Endothelial cell of umbilical vein (primary cell): ENCODE measurements around the gene EGLN1. TPM values are rescaled to one million over a fixed set of nuclear protein-coding genes. Genes with fewer than 3 reads are reported as not detected.

Experiments used
- BruUV-seq: library from RNA; stranded (reverse); fragments of 400-500 nt; replicated peaks from 2 replicates; lab custom pipeline; 2021; lab: Mats Ljungman, UMichigan
- CTCF ChIA-PET: fragments of 300-600, 350-600 bp; sonication (Branson Sonifier 250); formaldehyde crosslinking; loops from one replicate; lab custom pipeline; 2021; ENCODE audit warnings: antibody characterized with exemption, inconsistent platforms; lab: Charles Lee
- POLR2A ChIA-PET: fragments of 300-600, 350-600 bp; sonication (Branson Sonifier 250); formaldehyde crosslinking; loops from one replicate; lab custom pipeline; 2021; ENCODE audit warnings: antibody characterized with exemption, inconsistent platforms; lab: Charles Lee
- DNase-seq: peaks from one replicate; pipeline ENCODE4 v3.0.0-alpha.2; 2011; ENCODE audit warnings: low read depth, low spot score
- FAIRE-seq: peaks from 2 replicates; lab custom pipeline; 2011; peaks lifted over from hg19 to GRCh38; lab: Jason Lieb, UNC
- H2AFZ ChIP-seq: 2 replicates; pipeline ENCODE4 v1.6.0; 2012; ENCODE audit warnings: low read depth, low read length, control low read depth, inconsistent platforms
- H3K27ac ChIP-seq: 2 replicates; pipeline ENCODE4 v1.5.1; 2011; ENCODE audit warnings: low read depth, mild to moderate bottlenecking, control low read depth, low read length, moderate library complexity; ENCODE audit not compliant: insufficient read depth
- H3K27me3 ChIP-seq, 2 experiments: 2 replicates each; pipeline versions ENCODE4 v1.6.0 to v1.6.1; 2011; ENCODE audit warnings: low read length in 2 of 2, mixed read lengths in 1 of 2; ENCODE audit not compliant: control insufficient read depth in 2 of 2, insufficient read depth in 2 of 2
- H3K36me3 ChIP-seq, 2 experiments: 2 replicates in 1 of 2; 3 replicates in 1 of 2; pipeline ENCODE4 v1.5.1; 2011; ENCODE audit warnings: low read length in 2 of 2, mild to moderate bottlenecking in 1 of 2, moderate library complexity in 1 of 2; ENCODE audit not compliant: control insufficient read depth in 2 of 2, insufficient read depth in 2 of 2; ENCODE audit errors: extremely low read depth in 1 of 2
- H3K4me1 ChIP-seq: 3 replicates; pipeline ENCODE4 v1.5.1; 2011; ENCODE audit warnings: mild to moderate bottlenecking, low read length; ENCODE audit not compliant: control insufficient read depth, insufficient read depth; ENCODE audit errors: extremely low read depth
- H3K4me2 ChIP-seq: 2 replicates; pipeline ENCODE4 v1.6.1; 2011; ENCODE audit warnings: low read length, control low read depth, mixed read lengths; ENCODE audit not compliant: insufficient read depth
- H3K4me3 ChIP-seq, 3 experiments: fragments of 200-600 bp in 1 of 3; sonication (generic), shearing (Covaris generic) in 1 of 3; replicated peaks in 1 of 3; 2 replicates each; pipeline ENCODE4 v1.5.1; 2011 to 2016; ENCODE audit warnings: control low read depth in 3 of 3, low read length in 3 of 3, mild to moderate bottlenecking in 2 of 3, inconsistent platforms in 1 of 3, low read depth in 1 of 3, moderate library complexity in 1 of 3; ENCODE audit not compliant: insufficient read depth in 1 of 3
- H3K79me2 ChIP-seq: 2 replicates; pipeline ENCODE4 v1.6.0; 2012; ENCODE audit warnings: low read length, inconsistent platforms; ENCODE audit not compliant: control insufficient read depth, insufficient read depth
- H3K9ac ChIP-seq: replicated peaks from 2 replicates; pipeline ENCODE3; 2011; ENCODE audit warnings: low read length, control low read depth; ENCODE audit not compliant: insufficient read depth; ENCODE audit errors: extremely low read depth
- H3K9me1 ChIP-seq: replicated peaks from 3 replicates; pipeline ENCODE4 v1.6.0; 2011; ENCODE audit warnings: mild to moderate bottlenecking, low read length; ENCODE audit not compliant: control insufficient read depth, insufficient read depth; ENCODE audit errors: extremely low read depth
- H3K9me3 ChIP-seq: replicated peaks from 2 replicates; pipeline ENCODE4 v1.5.1; 2012; ENCODE audit warnings: low read length, inconsistent platforms; ENCODE audit not compliant: control insufficient read depth, insufficient read depth
- H4K20me1 ChIP-seq: replicated peaks from 2 replicates; pipeline ENCODE3; 2011; ENCODE audit warnings: mild to moderate bottlenecking, low read length; ENCODE audit not compliant: control insufficient read depth, insufficient read depth; ENCODE audit errors: extremely low read depth
- CTCF ChIP-seq, 2 donors: IDR thresholded peaks; 1 replicate in 1 of 2; 2 replicates in 1 of 2; pipeline ENCODE4 v1.5.1; 2011; ENCODE audit warnings: low read length in 2 of 2, mild to moderate bottlenecking in 2 of 2, moderate library complexity in 2 of 2, control low read depth in 1 of 2, inconsistent platforms in 1 of 2, low read depth in 1 of 2; ENCODE audit not compliant: insufficient read depth in 1 of 2; ENCODE audit errors: extremely low read depth in 1 of 2
- EZH2 ChIP-seq: IDR thresholded peaks from 2 replicates; pipeline ENCODE4 v1.6.1; 2012; ENCODE audit warnings: borderline replicate concordance, low read depth, mild to moderate bottlenecking, moderate library complexity, low read length, inconsistent platforms; ENCODE audit not compliant: severe bottlenecking
- FOS ChIP-seq: IDR thresholded peaks from 2 replicates; pipeline ENCODE4 v1.6.1; 2011; ENCODE audit warnings: mild to moderate bottlenecking, low read length, moderate library complexity, borderline replicate concordance; ENCODE audit not compliant: insufficient read depth
- GATA2 ChIP-seq: IDR thresholded peaks from 2 replicates; pipeline ENCODE4 v1.7.0; 2011; ENCODE audit warnings: low read depth, mild to moderate bottlenecking, moderate library complexity, mixed read lengths, low read length; ENCODE audit not compliant: insufficient read length, insufficient read depth
- JUN ChIP-seq: IDR thresholded peaks from 2 replicates; pipeline ENCODE4 v1.6.1; 2011; ENCODE audit warnings: borderline replicate concordance, low read depth; ENCODE audit not compliant: insufficient read length, insufficient read depth
- MYC ChIP-seq: IDR thresholded peaks from one replicate; pipeline ENCODE4 v1.6.1; 2011; ENCODE audit warnings: mild to moderate bottlenecking, low read depth, low read length
- POLR2A ChIP-seq: IDR thresholded peaks from 2 replicates; pipeline ENCODE4 v1.6.1; 2012; ENCODE audit warnings: low read depth, mild to moderate bottlenecking, control low read depth, low read length
- POLR2AphosphoS5 ChIP-seq: IDR thresholded peaks from 2 replicates; pipeline ENCODE4 v1.6.1; 2012; ENCODE audit warnings: low read depth, mild to moderate bottlenecking, control low read depth, low read length, moderate library complexity; ENCODE audit not compliant: insufficient read depth
- dilution Hi-C: fragments of 300-500 bp; cut with MboI; formaldehyde crosslinking; loops from one replicate; pipeline ENCODE4 v1.15.0; 2019; ENCODE audit warnings: low sequenced_read_pairs; ENCODE audit not compliant: extremely low pct_ligation_motif_present
- intact Hi-C: fragments of 100-400 bp; cut with micrococcal nuclease; formaldehyde crosslinking; loops from one replicate; pipeline ENCODE4 v1.10.0; 2022
- polyA plus RNA-seq, 4 experiments: library from polyadenylated mRNA; depleted of rRNA in 3 of 4; stranded (reverse) in 3 of 4; unstranded in 1 of 4; fragments of >200 nt; gene quantifications; 2 replicates each; pipeline versions ENCODE4 v1.2.1 to v1.2.3, GENCODE V29; 2011 to 2012; ENCODE audit warnings: missing spikeins in 1 of 4
- total RNA-seq: library from RNA; stranded (reverse); gene quantifications from 2 replicates; pipeline ENCODE4 v1.2.3, GENCODE V29; 2021
- TF ChIP-seq, protein P1 (sequence below): IDR thresholded peaks from 2 replicates; pipeline ENCODE4 v1.6.1; 2011; ENCODE audit not compliant: insufficient read depth, insufficient read length

Gene EGLN1
- total and polyA plus RNA-seq, 2 donors (not counting 3 experiments of a cell fraction or from before 2014, with no cell fraction given) = 13.7 to 38.1 TPM

- intact Hi-C loops (loop anchor here (10.0 kb wide), 1 partner anchor 435 kb away; no protein-coding TSS in a partner anchor), dilution Hi-C loops (no loop called here)
- CTCF ChIA-PET = interaction anchor here (1.0 kb wide), 1 partner anchor 25 kb away, joined by 3 read pairs; no protein-coding TSS in a partner anchor
- Histone ChIP-seq H3K4me1 (peaks cover 56% of the 10 kb centered on the region), H3K4me2 (peak overlapping the region; percentile 58), H3K9me1 (no peaks in the 10 kb centered on the region), H3K79me2 (peaks cover 59% of the 10 kb centered on the region), H3K27ac (peak overlapping the region; percentile 98), H3K9ac (peak overlapping the region; percentile 72), H2AFZ (no peak overlapping the region), H3K9me3 (no peaks in the 10 kb centered on the region), H3K27me3 (no peaks in the 10 kb centered on the region), H3K36me3 (no peaks in the 10 kb centered on the region), H3K4me3 (peak overlapping the region in 1 of 3 experiments; percentile 5), H4K20me1 (no peaks in the 10 kb centered on the region)
- no peak for TF ChIP-seq CTCF (IDR thresholded peaks at IDR 0.05; ENCODE audit: extremely low read depth in 1 of 2, insufficient read depth in 1 of 2, low read depth in 1 of 2, low read length in 2 of 2)
- no peak for TF ChIP-seq POLR2A
- no peak for TF ChIP-seq EZH2
- no peak for TF ChIP-seq GATA2
- TF ChIP-seq FOS = peak; percentile 47
- no peak for TF ChIP-seq MYC
- peak; percentile 43 for TF ChIP-seq JUN
- TF ChIP-seq, protein P1, sequence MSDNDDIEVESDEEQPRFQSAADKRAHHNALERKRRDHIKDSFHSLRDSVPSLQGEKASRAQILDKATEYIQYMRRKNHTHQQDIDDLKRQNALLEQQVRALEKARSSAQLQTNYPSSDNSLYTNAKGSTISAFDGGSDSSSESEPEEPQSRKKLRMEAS = no peak
- TF ChIP-seq POLR2AphosphoS5 = peak; percentile 28
- no TSS peak for BruUV-seq
- peak; percentile 78 for DNase-seq
- FAIRE-seq = no peak
- POLR2A ChIA-PET = no interaction called here
Observed at GRCh38 chr1:231390071-231390470, 32.0 kb downstream of the EGLN1 start.
